ENCODE data around the gene TBC1D10A. TPM values are rescaled to one million over a fixed set of nuclear protein-coding genes. Genes with fewer than 3 reads are reported as not detected.

The TBC1D10A gene
- total RNA-seq, 1 donor, result 29.8 TPM

DNA sequence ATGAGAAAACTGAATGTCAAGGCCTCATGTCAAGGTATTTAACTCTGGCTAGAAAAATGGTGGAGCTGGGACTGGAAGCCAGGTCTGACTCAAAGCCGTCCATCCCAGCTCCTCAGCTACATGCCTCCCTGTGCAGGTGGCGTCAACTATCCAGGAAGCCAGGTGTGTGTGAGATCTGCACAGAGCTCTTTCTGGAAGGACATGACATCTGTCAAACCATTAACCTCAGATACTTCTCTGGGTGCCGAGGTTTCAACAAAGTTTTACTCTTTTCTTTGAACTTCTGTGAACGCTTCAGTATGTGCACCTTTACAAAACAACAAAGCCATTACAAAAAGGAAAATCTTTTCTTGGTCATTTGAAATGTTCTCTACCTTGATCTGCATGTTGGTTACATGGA is 30.4 kb downstream of the TBC1D10A start:
- TF ChIP-seq, protein P1, sequence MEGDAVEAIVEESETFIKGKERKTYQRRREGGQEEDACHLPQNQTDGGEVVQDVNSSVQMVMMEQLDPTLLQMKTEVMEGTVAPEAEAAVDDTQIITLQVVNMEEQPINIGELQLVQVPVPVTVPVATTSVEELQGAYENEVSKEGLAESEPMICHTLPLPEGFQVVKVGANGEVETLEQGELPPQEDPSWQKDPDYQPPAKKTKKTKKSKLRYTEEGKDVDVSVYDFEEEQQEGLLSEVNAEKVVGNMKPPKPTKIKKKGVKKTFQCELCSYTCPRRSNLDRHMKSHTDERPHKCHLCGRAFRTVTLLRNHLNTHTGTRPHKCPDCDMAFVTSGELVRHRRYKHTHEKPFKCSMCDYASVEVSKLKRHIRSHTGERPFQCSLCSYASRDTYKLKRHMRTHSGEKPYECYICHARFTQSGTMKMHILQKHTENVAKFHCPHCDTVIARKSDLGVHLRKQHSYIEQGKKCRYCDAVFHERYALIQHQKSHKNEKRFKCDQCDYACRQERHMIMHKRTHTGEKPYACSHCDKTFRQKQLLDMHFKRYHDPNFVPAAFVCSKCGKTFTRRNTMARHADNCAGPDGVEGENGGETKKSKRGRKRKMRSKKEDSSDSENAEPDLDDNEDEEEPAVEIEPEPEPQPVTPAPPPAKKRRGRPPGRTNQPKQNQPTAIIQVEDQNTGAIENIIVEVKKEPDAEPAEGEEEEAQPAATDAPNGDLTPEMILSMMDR (IDR thresholded peaks at IDR 0.05; ENCODE audit: insufficient read depth, low read depth, low read length), result no peak
- DNase-seq (ENCODE audit: low read depth), result no peak
- H3K4me3 ChIP-seq (ENCODE audit: low read depth, low read length), result no peak overlapping the region

DNA sequence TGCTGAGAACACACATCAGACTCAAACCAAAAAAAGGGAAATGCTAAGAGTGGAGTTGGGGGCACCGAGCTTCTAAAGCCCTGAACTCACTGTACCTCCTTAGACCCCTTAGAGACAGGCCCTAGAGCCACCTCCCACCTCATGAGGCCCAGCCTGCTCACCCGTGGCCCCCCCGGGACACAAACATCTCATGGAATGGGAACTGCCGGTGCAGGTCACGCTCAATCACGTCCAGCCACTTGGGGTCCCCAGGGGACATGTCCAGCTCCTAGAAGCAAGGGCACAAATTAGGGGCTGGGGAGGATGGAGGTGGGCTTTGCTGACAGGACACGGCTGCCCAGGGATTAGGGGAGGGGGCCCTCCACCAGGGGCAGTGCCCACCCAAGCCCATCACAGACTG is 31.2 kb downstream of the TBC1D10A start:
- DNase-seq (ENCODE audit: low read depth), result no peak
- TF ChIP-seq, protein P1 (IDR thresholded peaks at IDR 0.05; ENCODE audit: insufficient read depth, low read depth, low read length), result no peak
- H3K4me3 ChIP-seq (ENCODE audit: low read depth, low read length), result no peak overlapping the region

DNA sequence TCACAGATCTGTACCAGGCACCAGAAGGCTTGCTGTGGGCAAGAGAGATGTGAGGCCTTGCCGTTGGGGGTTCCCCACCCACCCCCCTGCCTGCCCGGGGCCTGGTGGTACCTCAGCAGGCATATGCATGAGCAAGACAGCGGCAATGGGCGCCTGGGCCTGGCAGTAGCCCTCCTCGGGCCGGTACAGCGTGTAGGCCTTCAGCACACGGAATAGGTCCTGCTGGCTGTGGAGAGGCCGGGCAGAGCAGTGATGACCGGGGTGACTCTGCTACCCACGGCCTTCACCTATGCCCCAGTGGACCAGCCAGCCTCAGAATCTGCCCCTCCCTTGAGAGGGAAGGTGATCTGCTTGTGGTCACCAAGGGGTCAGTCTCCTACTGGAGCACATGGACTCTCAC is 31.9 kb downstream of the TBC1D10A start:
- DNase-seq (ENCODE audit: low read depth), result no peak
- TF ChIP-seq, protein P1 (IDR thresholded peaks at IDR 0.05; ENCODE audit: insufficient read depth, low read depth, low read length), result no peak
- H3K4me3 ChIP-seq (ENCODE audit: low read depth, low read length), result no peak overlapping the region

DNA sequence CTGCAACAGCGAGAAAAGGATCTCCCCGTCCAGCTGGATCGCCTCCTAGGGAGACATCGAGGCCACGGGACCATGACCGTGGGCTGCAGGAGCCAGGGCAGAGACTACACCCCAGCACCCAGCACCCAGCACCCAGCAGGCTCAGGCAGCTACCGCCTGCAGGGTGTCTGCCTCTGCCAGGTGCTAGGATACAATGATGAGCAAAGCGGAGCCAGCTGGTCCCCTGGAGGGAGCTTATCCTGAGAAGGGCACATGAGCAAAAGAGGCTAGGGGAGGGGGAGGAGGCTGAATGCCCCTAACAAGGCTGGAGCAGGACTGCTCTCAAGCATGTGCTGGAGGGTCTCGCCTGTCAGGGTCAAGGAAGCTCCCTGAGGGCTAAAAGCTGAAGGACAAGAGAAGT is 32.7 kb downstream of the TBC1D10A start:
- no peak for DNase-seq (ENCODE audit: low read depth)
- H3K4me3 ChIP-seq (ENCODE audit: low read depth, low read length), result no peak overlapping the region

DNA sequence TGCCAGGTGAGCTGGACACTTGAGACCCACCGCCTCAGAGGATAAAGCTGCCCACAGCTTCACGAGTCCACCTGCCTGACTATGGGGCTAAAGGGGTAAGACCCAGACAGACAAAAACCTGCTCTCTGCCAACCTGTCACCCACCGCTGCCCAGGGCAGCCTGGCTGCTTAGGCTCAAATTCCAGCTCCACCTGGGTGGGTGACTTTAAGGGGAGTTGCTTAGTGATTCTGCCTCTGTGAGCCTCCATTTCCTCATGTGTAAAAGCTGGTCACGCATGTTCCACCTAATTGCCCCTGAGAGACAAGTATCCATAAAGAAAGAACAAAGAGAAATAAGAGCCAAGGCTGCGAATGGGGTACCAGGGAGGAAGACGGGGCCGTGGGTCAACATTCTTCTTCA is 33.7 kb downstream of the TBC1D10A start:
- TF ChIP-seq, protein P1 (IDR thresholded peaks at IDR 0.05; ENCODE audit: insufficient read depth, low read depth, low read length), result no peak
- no peak for DNase-seq (ENCODE audit: low read depth)
- no peak overlapping the region for H3K4me3 ChIP-seq (ENCODE audit: low read depth, low read length)

More for the DNA sequence above, 32.7 kb downstream of the TBC1D10A start:
- TF ChIP-seq, protein P1 (IDR thresholded peaks at IDR 0.05; ENCODE audit: insufficient read depth, low read depth, low read length), result no peak

DNA sequence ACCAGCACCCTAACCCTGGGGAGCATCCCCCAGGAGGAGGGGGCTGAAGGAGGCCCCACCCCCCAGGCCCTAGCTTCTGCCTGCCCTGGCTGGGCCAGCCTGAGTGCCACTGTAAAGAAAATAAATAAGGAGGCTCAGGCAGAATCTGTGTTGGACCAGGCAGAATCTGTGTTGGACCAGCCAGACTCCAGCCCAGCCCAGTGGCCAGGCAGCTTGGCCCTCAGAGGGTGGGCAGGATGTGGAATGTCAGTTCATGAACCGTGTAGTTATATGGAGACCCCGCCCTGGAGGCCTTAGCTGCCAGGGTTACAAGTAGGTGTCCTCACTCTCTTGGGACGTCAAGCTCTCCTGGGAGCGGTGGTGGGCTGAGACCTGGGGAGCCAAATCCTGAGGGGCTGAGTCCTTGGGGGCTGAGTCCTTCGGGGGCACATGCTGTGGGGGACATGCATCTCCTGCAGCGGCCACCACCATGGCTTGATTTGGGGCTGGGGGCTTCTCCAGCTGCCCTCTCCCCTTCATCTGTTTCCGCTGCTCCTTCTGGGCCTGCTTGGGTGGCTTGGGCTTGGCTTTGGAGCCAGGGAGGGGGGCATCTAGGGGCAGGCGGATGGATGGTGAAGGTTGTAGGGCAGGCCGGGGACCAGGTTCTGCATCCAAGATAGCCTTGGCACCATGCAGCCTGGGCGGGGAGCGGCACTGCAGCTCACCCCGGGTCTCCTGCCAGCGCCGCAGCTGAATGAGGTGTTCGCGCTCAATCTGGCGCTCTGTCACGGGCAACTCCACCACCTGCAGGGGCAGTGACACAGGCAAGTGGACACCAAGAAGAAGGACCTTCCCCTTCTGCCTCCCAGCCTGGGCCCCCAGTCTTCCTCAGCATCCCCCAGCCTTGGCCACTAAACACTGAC is 34.4 kb downstream of the TBC1D10A start:
- TF ChIP-seq, protein P1 (IDR thresholded peaks at IDR 0.05; ENCODE audit: insufficient read depth, low read depth, low read length), result no peak
- no peak overlapping the region for H3K4me3 ChIP-seq (ENCODE audit: low read depth, low read length)
- no peak for DNase-seq (ENCODE audit: low read depth)

All from fibroblast of villous mesenchyme (primary cell).